ENCODE measurements around the gene HS6ST1. TPM values are rescaled to one million over a fixed set of nuclear protein-coding genes. Genes with fewer than 3 reads are reported as not detected.

The HS6ST1 gene
- total RNA-seq, 2 donors from 2014 or later, result 19.3 to 22.9 TPM

- Histone ChIP-seq H3K27ac (peak overlapping the region; percentile 55), H3K9ac (ENCODE audit: low read depth in 2 of 2, low read length in 2 of 2) (peak overlapping the region in 1 of 2 donors; percentile 54), H3K36me3 (no peaks in the 10 kb centered on the region), H3K9me3 (no peaks in the 10 kb centered on the region), H3K27me3 (no peaks in the 10 kb centered on the region), H3K4me3 (no peak overlapping the region), H3K4me1 (peaks cover 12% of the 10 kb centered on the region)
- no peak for DNase-seq
- no peak for TF ChIP-seq CTCF (IDR thresholded peaks at IDR 0.05)
- intact Hi-C loops (cut with DNase I), result no loop called here
These were observed 13.1 kb downstream of the HS6ST1 start for GRCh38 chr2:128305555-128306080.

DNA sequence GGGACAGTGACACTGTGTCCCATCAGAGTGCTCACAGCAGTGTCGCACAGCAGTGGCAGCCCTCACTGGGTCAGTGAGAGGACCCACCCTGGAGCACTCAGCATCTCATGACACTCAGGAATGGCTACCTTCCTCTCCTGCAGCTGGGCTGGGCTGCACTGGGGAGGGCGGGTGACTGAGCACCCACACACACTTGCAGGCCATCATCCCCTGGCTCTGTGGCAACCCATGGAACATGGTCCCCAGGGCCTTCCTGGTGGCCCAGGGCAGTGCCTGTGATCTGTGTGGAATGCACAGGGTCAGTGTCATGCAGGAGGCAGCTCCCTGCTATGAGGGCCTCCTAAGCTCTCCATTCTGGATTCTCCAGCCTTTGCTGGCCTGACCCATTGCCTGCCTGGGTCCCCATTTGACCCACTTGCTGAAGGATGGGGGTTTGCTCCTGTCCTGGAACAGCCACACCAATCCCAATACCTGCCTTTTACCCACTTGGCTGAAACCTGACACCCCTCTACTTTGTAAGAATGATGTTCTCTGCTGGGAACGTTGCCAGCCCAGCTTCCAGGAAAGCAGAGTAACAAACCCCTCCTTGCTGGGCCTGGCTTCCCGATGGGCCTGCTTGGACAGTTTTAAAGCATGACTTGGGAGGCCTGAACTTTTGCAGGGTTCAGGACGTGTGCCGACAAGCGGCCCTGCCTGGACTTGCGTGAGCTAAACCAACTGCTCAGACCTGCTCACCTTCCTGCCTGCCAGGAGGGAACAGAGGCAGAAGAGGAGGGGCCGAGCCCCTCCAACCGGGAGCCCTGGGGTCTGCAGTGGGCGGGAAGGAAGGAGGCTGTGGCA is 13.7 kb downstream of the HS6ST1 start:
- Histone ChIP-seq H3K9ac (ENCODE audit: low read depth in 2 of 2, low read length in 2 of 2) (peak overlapping the region in 1 of 2 donors; percentile 24), H3K4me3 (no peak overlapping the region), H3K36me3 (no peaks in the 10 kb centered on the region), H3K4me1 (peaks cover 12% of the 10 kb centered on the region), H3K27ac (peak overlapping the region; percentile 55), H3K9me3 (no peaks in the 10 kb centered on the region), H3K27me3 (no peaks in the 10 kb centered on the region)
- DNase-seq, result no peak
- TF ChIP-seq CTCF (IDR thresholded peaks at IDR 0.05), result no peak
- intact Hi-C loops (cut with DNase I), result no loop called here

DNA sequence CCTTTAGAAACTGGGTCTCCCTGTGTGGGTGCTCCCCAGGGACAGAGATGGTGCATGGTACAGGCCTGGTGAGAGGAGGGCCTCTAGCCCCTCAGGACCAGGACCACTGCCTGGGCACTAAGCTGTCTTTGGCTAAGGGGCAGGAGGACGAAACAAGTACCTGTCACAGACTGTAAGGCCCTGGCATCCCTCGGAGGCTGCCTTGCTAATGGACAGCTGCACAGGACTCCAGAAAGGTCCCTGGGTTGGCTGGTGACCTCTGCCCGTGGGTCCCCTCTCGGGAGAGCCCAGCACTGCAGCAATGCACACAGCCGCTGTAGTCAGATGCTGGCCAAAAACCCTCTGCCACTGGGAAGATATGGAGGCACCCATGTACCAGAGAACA is 14.3 kb downstream of the HS6ST1 start:
- Histone ChIP-seq H3K36me3 (no peaks in the 10 kb centered on the region), H3K9ac (ENCODE audit: low read depth in 2 of 2, low read length in 2 of 2) (no peak overlapping the region), H3K4me1 (peaks cover 12% of the 10 kb centered on the region), H3K4me3 (no peak overlapping the region), H3K9me3 (no peaks in the 10 kb centered on the region), H3K27ac (no peak overlapping the region), H3K27me3 (no peaks in the 10 kb centered on the region)
- no peak for DNase-seq
- no peak for TF ChIP-seq CTCF (IDR thresholded peaks at IDR 0.05)
- intact Hi-C loops (cut with DNase I), result no loop called here

GRCh38 chr2:128303911-128304310 is 14.8 kb downstream of the HS6ST1 start:
- no peaks in the 10 kb centered on the region for H3K36me3 ChIP-seq
- no peak overlapping the region for H3K27ac ChIP-seq
- H3K9me3 ChIP-seq, result no peaks in the 10 kb centered on the region
- no peak overlapping the region for H3K4me3 ChIP-seq
- no peak overlapping the region for H3K9ac ChIP-seq (ENCODE audit: low read depth in 2 of 2, low read length in 2 of 2)
- TF ChIP-seq CTCF (IDR thresholded peaks at IDR 0.05), result no peak
- no peak for DNase-seq
- peaks cover 12% of the 10 kb centered on the region for H3K4me1 ChIP-seq
- intact Hi-C loops (cut with DNase I), result no loop called here
- H3K27me3 ChIP-seq, result no peaks in the 10 kb centered on the region

GRCh38 chr2:128303095-128303791 is 15.4 kb downstream of the HS6ST1 start:
- no peaks in the 10 kb centered on the region for H3K27me3 ChIP-seq
- TF ChIP-seq CTCF (IDR thresholded peaks at IDR 0.05), result no peak
- intact Hi-C loops (cut with DNase I), result no loop called here
- H3K4me1 ChIP-seq, result peaks cover 12% of the 10 kb centered on the region
- H3K27ac ChIP-seq, result no peak overlapping the region
- no peaks in the 10 kb centered on the region for H3K36me3 ChIP-seq
- no peak for DNase-seq
- no peak overlapping the region for H3K4me3 ChIP-seq
- H3K9ac ChIP-seq (ENCODE audit: low read depth in 2 of 2, low read length in 2 of 2), result no peak overlapping the region
- H3K9me3 ChIP-seq, result no peaks in the 10 kb centered on the region
